PC-9 (cell line): ENCODE data around the gene CARNS1.

Source experiments
- EZH2 ChIP-seq: fragments of 200-600 bp; sonication (generic); IDR thresholded peaks from 2 replicates; pipeline ENCODE4 v1.8.0; 2017; ENCODE audit warnings: antibody characterized with exemption, low read depth
- TF ChIP-seq, protein P1 (sequence below): fragments of 200-600 bp; sonication (generic); conservative IDR thresholded peaks from 2 replicates; pipeline ENCODE4 v1.6.1; 2017; ENCODE audit warnings: mixed run types, antibody characterized with exemption, mild to moderate bottlenecking, moderate library complexity

- TF ChIP-seq EZH2 = no peak
- TF ChIP-seq, protein P1, sequence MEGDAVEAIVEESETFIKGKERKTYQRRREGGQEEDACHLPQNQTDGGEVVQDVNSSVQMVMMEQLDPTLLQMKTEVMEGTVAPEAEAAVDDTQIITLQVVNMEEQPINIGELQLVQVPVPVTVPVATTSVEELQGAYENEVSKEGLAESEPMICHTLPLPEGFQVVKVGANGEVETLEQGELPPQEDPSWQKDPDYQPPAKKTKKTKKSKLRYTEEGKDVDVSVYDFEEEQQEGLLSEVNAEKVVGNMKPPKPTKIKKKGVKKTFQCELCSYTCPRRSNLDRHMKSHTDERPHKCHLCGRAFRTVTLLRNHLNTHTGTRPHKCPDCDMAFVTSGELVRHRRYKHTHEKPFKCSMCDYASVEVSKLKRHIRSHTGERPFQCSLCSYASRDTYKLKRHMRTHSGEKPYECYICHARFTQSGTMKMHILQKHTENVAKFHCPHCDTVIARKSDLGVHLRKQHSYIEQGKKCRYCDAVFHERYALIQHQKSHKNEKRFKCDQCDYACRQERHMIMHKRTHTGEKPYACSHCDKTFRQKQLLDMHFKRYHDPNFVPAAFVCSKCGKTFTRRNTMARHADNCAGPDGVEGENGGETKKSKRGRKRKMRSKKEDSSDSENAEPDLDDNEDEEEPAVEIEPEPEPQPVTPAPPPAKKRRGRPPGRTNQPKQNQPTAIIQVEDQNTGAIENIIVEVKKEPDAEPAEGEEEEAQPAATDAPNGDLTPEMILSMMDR = no peak
Observed at GRCh38 chr11:67387069-67387468, 28.4 kb upstream of the CARNS1 start.
